Activated effector memory CD4-positive, alpha-beta T cell treated with Interleukin-2 at 50 U/mL for 16 hours (primary cell): ENCODE data around the gene LIX1L.
"Not testable (repeated sequence)": the region's sequence is repeated elsewhere in the genome, so short reads cannot be mapped to it uniquely, and the experiment has no call there.

Experiments
- DNase-seq: peaks from one replicate; pipeline ENCODE4 v3.0.0-alpha.2; 2020

The LIX1L gene

DNA sequence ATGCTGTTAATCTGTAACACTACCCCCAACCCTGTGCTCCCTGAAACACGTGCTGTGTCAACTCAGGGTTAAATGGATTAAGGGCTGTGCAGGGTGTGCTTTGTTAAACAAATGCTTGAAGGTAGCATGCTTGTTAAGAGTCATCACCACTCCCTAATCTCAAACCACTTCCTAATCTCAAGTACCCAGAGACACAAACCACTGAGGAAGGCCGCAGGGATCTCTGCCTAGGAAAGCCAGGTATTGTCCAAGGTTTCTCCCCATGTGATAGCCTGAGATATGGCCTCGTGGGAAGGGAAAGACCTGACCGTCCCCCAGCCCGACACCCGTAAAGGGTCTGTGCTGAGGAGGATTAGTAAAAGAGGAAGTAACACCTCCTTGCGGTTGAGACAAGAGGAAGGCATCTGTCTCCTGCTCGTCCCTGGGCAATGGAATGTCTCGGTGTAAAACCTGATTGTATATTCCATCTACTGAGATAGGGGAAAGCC, 25.3 kb downstream of the LIX1L start:
- DNase-seq: not testable (repeated sequence)

DNA sequence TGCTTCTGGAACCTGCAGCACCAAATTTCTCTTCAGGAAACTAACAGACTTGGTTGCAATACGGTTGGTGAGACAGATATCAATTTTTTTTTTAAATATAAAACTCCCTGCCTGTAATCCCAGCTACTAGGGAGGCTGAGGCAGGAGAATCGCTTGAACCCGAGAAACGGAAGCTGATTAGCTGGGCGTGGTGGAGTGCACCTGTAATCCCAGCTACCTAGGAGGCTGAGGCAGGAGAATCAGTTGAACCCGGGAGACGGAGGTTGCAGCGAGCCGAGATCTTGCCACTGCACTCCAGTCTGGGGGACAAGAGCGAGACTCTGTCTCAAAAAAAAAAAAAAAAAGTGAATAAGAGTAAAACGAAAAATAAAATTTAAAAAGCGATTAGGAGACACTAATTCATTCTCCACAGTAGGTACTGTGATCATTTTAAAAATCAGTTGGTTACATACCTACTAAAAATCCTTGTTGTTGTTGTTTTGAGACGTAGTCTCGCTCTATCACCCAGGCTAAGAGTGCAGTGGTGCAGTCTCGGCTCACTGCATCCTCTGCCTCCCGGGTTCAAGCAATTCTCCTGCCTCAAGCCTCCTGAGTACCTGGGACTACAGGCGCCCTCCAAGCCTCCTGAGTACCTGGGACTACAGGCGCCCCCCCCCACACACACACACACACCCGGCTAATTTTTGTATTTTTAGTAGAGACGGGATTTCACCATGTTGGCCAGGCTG, 29.7 kb downstream of the LIX1L start:
- DNase-seq: no peak

DNA sequence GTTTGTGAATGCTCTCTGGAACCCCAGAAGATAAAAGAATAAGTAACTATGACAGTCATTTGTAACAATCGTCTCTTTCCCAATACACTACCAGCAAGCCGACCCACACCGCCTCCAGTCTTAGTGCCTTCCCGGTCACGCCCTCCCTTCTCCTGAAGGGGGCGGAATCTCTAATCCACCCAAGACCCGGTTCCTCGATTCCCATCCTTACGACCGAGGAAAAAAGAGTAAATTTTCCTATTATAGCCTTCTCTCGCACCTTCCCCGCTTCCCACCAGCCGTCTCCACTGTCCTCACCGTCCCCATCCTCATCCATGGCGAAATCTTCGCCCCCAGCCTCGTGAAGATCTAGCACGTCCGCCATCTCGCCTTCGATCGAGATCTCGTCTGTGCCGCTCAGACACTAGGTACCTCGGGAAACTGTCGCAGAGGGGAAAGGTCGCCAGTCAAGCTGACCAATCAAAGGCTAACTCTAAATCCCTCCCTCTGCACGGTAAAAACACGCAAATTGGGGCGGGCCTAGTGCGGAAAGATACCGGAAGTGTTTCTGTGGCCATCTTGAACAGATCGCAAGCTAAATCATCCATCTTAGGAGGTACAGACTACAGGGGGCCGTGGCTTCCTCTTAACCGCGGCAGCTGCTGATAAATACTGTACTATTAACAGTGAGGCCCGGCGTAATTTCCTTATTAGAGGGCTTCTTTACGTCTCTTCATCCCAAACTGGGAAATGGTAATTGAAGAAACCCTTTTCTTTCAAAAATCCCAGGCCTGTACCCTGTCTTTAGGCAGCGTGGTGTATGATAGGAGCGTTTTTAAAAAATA, 30.5 kb downstream of the LIX1L start, which contains the start of gene RBM8A:
RBM8A (minus strand) TSS at position 422 of the 824 bp plus-strand sequence; CDS start at position 364, 58 bp downstream.
- peak; percentile 91 for DNase-seq

DNA sequence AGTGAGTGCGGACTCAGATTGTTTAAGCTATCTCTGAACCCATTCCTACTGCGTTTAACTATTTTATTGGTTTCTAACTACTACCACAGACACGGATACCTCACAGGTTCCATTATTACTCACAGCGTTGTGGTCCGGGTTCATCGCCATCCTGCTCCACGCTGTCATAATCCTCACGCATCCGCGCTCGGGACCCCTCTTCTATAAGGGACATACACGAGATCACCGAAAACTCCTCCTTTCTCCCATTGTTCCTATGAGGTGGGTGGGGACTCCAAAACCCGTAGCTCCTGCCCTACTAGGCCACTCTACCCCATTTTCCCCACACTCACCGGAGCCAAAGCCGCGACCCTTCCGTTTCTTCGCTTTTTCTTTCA, 31.1 kb downstream of the LIX1L start:
- DNase-seq: no peak

DNA sequence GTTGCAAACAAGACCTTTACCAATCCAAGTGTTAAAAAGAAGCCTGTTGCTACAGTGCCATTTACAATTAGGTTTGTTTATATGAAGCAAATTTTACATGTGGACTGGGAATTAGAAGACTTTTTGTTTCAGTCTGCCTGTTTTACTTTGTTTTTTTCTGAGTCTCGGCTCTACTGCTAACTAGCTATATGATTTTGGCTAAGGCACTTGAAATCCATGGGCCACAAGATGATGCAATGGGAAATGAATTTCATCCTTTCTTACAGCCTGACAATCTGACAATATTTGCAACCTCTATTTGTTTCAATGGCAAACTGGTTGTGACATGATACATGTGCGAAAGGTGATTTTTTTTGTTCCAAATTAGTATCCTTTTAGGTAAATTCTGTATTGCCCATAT, 35.6 kb downstream of the LIX1L start:
- DNase-seq: no peak

DNA sequence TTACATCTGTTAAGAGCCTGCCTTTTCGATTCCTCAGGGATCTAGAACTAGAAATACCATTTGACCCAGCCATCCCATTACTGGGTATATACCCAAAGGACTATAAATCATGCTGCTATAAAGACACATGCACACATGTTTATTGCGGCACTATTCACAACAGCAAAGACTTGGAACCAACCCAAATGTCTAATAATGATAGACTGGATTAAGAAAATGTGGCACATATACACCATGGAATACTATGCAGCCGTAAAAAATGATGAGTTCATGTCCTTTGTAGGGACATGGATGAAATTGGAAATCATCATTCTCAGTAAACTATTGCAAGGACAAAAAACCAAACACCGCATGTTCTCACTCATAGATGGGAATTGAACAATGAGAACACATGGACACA, 37.5 kb downstream of the LIX1L start:
- DNase-seq: not testable (repeated sequence)

DNA sequence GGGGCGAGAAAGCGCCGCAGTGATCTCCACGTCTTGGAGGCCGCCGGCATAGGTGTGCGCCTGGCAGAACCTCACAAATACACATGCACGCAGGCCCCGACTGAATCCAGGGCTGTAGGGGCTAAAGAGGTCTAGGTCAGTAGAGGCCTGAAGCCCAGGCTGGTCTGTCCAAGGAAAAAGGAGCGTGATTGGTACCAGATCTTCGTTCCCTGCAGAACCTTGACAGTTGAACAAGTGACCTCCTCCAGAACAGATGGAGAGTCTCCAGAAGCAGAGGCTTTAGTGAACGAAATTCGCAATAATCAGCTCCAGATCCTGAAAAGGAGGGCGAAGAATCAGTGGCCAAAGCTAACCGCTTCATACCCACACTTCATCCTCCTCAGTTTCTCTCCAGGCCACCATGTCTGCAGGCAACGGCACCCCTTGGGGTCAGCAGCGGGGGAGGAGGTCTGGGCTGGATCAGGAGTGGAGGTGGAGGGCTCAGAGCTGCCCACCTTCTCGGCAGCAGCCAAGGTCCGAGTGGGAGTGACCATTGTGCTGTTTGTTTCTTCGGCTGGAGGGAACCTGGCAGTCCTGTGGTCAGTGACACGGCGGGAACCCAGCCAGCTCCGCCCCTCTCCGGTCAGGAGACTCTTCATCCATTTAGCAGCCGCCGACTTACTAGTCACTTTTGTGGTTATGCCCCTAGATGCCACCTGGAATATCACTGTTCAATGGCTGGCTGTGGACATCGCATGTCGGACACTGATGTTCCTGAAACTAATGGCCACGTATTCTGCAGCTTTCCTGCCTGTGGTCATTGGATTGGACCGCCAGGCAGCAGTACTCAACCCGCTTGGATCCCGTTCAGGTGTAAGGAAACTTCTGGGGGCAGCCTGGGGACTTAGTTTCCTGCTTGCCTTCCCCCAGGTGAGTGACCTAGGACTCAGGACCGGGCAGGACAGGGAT, 38.6 kb downstream of the LIX1L start:
- no peak for DNase-seq

DNA sequence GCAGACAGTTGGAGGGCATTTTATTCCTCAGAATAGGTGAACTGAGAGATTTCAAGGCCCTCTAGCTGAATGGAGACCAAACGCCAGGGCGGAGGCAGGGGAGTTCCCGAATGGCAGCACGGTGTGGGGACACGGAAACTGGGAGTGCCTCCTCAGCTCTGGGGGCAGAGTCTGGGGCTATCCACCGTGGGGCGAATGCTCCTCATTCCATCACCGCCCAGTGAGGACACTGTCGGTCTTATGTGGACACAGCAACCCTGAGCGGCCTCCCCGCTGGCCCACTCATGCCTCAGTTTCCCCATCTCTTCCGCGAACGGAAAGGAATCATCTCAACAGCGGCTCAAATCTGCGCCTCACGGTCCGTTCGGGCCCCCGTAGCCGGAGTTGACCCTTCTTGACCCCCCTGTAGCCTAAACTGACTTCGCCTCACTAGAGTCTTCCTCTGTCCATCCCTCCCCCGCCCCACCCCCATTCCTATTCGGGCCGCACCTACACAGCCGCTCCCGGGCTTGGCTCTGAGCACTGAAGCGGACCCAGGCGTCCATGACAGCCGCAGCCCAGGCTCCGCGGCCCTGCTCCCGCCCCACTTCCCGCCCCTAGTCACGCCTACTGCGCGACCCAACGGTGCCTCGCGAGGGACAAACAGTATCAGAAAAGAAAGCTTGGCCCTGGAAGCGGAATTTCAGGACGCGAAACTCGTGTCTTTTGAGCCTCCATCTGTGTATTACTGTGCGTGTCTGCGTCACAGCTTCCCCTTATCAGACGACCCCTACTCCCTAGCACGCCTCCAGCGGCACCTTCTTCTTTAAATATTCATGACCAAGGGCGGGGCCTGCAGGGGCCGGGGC, 39.4 kb downstream of the LIX1L start, which contains the start of gene PEX11B:
PEX11B (minus strand) TSS at position 574 of the 848 bp plus-strand sequence; CDS start at position 545, 29 bp downstream.
- DNase-seq: peak; percentile 92

DNA sequence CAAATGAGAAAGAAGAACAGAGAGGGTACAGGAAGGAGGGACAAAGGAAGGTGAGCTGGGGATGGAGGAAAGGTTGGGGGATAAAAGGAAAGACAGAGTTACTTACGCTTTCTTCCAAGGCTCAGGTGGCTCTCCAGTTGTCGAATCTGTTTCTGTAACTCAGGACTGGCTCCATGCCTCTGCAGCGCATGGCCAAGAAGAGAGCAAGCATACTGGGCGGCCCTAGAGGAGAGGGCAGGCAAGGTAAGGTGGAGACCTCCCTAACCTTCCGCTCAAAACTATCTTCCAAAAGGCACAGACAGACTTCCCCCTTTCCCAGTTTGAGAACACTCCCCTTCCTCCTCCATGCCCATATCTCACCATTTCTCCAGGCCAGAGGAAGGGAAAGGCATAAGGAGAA, 40.2 kb downstream of the LIX1L start:
- DNase-seq: no peak

DNA sequence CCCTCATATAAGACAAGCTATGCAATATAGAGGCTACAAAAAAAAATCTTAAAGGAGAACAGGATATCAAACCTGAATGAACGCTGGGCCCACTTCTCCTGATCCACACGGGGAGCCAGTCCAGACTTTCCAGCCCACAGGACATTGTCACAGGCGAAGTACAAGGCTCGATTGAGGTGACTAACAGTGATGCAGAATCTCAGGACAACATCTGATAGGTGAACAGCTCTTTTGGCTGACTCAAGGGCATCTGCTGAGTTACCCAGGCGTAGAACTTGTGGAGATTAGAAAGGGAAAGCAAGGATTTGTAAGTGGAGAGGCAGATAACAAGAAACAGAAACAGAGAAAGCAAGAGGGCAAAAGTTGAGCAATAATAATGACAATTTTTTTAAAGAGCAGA, 41.1 kb downstream of the LIX1L start:
- DNase-seq: no peak

DNA sequence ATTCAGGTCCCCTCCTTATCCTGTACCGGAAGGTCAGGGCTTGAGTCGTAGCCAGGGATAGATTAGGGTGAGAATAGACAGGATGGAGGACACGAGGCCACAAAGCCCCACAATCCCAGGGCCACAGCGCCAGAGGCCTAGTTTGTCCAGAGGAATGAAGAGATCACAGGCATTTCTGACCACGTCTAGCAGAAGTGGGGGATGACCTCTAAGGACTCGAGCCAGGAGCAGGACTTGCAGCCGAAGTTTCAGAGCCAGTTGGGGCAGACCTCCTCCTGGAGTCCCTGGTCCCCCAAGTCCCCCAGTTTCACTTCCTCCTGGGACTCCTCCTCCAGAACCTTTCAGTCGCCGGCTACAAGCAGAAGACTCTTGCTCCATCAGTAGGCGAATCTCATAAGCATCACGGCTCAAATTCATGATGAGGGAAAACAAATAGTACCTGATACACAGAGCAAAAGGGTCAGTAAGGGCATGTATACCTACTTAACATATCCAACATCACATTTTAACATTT, 45.6 kb downstream of the LIX1L start:
- no peak for DNase-seq

DNA sequence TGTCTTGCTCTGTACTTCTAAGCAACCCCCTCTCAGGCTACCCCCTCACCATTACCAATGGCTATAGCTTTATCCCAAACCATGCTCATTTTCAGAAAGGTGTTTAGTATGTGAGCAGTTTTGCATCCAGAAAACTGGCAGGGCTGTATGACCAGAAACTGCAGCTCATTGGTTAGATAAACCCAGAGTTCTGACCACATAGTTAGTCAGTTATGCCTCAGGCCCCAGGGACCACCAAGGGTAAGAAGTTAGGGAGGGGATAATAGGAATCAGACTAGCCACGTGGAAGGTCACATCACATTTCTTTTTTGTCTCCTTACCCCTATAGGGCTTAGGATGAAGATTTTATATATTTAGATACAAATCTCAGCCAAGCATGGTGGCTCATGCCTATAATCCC, 49.2 kb downstream of the LIX1L start:
- DNase-seq: no peak

DNA sequence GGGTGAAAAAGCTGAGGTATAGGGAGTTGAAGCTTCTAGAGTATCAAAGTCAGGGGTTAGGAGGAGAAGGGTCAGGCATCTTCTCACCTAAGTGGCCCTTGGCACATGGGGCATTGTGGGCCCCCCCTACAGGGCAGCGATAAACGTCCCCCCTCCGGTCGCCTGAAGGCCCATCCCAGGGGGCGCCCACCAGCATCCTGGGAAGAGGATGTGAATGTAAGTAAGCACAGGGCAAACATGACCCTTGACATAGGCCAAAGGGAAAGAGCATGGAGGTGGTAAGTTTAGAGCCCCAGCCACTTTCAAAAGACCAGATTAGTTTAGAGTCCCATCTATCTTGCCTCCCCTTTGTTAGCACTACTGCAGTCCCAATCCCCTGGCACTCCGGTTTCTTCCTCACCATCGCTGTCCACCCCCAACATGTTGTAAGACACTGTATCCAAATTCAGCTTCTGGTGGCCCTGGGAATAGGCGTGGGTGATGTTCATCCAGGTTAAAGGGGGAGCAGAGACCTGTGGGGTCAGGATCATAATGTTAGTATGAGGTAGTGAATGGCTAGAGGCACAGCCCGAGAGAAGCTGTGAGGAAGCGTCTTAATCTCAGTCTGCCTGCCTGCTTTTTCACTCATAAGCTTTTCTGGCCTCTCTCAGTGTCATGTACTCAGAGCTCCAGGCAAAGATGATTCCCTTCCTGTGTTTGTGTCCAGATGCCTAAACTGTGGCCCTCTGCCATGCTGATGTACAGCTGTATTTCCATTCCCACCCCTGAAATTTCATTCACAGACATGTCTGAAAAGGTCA, 50.7 kb downstream of the LIX1L start:
- DNase-seq: no peak

DNA sequence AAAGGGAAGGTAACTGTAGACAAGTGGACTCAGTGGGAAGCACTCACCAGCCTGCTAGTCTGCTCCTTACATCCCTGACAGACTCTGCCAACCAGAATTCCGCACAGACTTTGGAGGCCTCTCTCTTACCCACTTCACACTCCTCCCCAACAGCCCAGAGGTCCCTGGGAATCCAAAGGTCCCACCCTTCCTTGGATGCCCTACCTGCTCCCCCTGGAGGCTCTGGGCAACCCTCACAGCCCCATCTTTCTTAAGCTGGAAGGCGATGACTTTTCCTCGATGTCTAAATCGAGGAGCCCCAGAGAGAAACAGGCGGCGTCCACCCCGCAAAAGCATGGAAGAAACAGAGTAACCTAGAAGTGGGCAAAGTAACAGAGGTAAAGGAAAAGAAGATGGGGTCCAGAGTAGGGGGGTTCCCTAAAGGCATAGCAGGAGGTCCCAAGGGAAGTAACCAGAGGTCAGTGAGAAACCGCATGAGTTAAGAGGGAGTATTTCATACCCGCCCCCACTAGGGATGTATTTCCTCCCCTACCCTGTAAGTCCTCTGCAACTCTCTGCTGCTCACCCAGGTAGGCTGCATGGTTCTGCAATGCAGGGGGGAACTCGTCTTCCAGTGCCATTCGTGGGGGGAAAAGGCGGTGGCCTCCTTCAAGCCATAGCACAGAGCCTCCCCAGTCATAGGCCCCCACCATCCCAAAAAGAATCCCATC, 56.4 kb downstream of the LIX1L start:
- no peak for DNase-seq

DNA sequence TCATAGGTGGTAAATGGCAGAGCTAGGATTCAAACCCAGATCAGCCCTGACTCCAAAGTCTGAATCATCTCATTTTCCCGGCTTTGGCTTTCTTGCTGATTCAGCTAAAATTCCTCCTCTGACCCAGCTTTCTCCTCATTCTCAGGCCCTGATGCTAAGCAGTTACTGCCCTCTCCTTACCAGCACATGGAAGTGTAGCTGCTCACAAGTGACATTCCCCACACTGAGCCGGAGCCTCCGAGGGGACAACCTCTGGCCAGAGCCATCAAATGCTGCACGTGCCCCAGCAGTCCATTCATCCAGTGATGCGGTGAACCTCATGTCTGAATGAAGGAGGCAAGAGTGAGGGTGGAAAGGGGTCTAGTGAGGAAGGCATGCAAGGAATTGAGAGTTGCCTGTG, 59.1 kb downstream of the LIX1L start:
- DNase-seq: no peak

DNA sequence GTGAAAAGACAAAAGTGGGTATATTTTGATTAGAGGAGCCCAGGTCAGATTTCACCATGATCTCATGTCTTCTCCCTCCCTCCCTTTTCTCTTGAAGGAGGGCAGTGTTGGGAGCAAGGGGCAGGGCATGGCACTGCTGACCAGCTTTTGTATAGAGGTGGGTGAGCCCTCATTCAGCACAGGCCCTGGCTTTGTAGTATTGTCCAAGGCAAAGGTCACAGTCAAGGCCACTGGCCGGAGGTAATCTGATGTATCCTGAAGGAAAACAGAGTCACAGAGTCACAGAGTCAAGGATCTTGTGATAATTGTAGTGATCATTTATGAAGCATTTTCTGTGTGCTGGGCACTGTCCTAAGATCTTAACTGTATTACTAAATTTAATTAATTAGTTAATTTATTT, 59.8 kb downstream of the LIX1L start:
- no peak for DNase-seq

DNA sequence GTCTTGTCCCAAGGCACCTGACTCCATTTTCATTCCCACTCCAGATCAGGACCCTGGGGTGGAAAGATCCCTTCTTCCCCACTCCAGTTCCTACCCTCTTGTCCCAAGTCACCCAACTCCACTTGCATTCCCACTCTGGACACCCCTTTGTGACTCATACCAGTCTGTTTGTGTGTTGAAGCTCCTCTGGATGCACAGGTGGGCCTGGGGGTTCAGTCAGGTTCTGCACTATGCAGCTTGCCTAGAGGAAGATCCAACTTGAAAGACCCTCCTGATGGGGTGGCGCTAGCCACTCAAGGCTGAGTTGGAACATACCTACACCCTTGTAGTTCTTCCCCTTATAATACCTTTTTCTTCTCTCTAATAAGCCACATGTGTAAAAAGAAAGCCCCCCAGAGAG, 62.3 kb downstream of the LIX1L start:
- DNase-seq: no peak

DNA sequence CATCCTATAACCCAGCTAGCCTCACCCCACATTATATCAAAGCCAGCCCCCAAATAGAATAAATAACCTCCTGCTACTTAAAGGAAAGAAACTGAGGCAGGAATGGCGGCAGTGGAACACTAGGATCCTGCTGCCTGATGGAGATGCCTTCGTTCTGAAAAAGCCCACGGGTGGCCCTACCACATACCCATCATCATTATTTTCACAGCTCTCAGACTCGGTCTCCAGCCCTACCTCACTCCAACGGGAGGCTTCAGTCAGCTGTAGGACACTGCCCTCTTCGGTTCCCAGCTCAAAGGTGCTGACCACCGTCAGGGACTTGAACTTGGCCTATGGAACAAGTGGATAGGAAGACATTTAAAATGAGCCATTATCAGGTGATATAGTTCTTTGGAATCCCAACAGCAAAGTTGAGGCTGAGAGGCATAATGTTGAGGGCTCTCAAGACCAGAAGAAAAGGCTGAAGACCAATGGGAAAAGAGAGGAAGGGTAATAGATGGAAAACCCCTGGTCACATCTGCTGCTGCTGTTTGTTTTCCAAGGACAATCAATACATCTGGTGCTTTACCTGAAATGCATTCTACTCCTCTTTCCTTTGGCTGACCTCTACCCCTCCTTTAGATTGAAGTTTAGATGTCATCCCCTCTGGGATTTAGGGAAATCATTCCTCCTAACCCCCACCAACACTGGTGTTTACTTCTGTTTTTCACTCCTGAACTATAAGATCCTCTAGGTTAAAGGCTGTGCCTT, 64.3 kb downstream of the LIX1L start:
- no peak for DNase-seq

DNA sequence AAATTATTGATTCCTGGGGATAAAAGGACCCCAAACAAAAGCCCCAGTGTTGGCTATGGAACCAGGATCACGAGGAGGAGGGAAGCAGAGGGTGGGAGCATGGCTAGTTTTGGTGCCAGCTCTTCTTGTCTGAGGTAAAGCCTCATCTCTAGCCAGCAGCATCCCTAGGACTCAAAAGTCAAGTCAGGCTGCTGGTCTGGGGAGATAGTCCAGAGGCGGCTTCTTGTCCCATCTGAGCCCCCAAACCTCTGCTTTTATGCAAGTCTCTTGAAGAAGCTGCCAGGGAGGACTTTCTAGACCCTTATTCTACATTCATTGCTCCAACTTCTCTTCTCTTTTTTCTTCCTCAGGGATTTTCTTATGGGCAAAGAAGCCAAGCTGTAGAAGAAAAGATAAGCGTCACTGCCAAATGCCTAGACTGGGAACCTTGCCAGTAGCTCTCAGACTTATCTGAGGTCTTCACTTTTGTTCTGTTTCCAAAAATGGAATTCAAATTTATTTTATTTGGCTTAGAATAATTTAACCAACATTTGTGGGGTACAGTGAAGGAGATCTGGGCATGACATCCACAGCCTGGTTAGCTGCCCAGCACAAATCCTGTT, 65.2 kb downstream of the LIX1L start:
- DNase-seq: no peak
